NOMO-1 treated with dmso at 0.1 percent for 144 hours (cell line): ENCODE results near the gene UROD.
"Not testable (repeated sequence)": the region's sequence is repeated elsewhere in the genome, so short reads cannot be mapped to it uniquely, and the experiment has no call there.

Experiments used
- DNase-seq: peaks from one replicate; lab custom pipeline; 2025; ENCODE audit not compliant: unreplicated experiment; lab: John Stamatoyannopoulos, UW

UROD gene

GRCh38 chr1:45011837-45012638, at the start of gene UROD:
UROD (plus strand) TSS chr1:45012254; CDS start chr1:45012266, 12 bp downstream.
- DNase-seq = peak; percentile 91

- no peak for DNase-seq
Observed at GRCh38 chr1:44962729-44963128, 49.3 kb upstream of the UROD start.

- DNase-seq = no peak
Observed at GRCh38 chr1:44964396-44964795, 47.7 kb upstream of the UROD start.

DNA sequence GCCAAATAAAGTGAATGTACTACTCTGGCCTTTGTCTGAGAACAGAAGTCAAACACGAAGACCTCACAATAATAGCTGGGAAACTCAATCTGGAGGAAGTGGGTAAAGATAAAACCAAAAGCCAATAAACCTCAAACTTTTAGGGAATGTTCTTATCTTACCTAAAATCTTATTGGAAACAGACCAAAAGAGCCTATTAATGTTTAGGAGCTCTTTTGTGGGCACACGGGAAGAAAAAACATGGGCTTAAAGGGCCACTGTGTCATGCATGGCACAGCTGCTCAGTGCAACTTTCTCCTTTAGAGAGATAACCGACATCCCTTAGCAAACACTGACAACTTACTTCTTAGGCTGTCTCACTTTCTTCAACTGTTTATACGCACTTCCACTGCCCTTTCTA, 41.7 kb upstream of the UROD start:
- no peak for DNase-seq

GRCh38 chr1:44973645-44974044, 38.4 kb upstream of the UROD start:
- peak; percentile 30 for DNase-seq

DNA sequence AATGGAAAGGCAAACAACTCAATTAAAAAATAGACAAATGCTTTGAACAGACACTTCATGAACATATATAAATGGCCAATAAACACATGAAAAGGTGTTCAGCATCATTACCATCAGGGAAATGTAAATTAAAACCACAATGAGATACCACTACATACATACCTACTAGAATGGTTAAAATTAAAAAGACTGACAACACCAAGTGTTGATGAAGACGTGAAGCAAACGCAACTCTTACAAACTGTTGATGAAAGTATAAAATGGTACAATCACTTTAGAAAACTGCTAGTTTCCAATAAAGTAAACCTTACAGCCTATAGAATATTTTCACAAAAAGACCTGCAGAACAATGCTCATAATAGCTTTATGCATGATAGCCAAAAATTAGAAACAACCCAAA, 35.8 kb upstream of the UROD start:
- DNase-seq = no peak

- not testable (repeated sequence) for DNase-seq
Observed at GRCh38 chr1:44977372-44977771, 34.7 kb upstream of the UROD start.

- DNase-seq = no peak
Observed at GRCh38 chr1:44985747-44986359, 26.2 kb upstream of the UROD start.

- DNase-seq = no peak
Observed at GRCh38 chr1:44988531-44989156, 23.4 kb upstream of the UROD start.

DNA sequence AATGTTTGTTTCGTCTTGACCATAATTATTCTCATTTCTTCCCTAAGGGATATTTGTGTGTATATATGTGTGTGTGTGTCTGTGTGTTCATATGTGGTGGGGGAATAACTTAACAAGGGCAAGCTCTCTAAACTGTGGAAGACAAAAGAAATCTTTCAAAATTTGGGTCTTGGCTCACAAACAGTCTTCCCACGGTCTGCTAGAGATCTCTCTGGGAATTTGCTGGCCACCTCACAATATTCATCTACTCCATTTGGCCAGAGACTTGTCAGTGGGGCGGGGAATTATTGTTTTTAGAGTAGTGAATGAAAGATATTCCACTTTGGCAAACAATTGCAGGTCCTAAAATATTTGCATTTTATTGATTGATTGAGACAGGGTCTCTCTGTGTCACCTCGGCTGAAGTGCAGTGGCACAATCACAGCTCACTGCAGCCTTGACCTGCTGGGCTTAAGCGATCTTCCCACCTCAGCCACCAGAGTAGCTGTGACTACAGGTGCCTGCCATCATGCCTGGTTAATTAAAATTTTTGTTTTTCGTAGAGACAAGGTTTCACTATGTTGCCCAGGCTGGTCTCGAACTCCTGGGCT, 17.6 kb upstream of the UROD start:
- no peak for DNase-seq

DNA sequence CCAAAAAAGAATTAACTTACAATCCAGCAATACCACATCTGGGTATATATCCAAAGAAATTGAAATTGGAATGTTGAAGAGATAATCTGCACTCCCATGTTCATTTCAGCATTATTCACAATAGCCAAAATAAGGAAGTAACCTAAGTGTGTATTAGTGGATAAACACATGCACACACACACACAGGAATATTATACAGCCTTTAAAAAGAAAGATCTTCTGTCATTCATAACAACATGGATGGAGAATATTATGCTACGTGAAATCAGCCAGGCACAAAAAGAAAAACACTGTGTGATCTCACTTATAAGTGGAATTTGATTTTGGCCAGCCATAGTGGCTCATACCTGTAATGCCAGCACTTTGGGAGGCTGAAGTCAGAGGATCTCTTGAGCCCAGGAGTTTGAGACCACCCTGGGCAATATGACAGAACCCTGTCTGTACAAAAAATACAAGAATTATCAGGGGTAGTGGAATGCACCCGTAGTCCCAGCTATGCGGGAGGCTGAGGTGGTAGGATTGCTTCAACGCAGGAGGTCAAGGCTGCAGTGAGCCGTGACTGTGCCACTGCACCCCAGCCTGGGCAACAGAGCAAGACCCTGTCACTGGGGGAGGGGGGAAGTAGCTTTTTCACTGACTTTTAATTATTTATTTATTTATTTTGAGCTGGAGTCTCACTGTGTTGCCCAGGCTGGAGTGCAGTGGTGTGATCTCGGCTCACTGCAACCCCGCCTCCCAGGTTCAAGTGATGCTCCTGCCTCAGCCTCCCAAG, 16.4 kb upstream of the UROD start:
- no peak for DNase-seq

DNA sequence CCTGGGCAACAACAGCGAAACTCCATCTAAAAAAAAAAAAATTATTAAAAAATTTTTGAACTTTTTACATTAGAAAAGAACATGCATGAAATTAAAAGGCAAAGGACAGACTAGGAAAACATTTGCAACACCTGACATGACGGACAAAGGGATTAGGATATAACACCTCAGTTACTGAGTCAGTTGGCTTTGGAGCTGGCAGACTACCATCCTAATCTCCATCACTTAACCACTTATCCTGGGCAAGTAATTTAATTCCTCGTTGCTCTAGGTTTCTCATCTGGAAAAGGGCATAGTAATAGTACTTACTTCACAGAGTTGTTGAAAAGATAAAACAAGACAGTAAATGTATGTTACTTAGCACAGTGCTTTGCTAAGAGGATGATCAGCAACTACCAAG, 12.8 kb upstream of the UROD start:
- no peak for DNase-seq

DNA sequence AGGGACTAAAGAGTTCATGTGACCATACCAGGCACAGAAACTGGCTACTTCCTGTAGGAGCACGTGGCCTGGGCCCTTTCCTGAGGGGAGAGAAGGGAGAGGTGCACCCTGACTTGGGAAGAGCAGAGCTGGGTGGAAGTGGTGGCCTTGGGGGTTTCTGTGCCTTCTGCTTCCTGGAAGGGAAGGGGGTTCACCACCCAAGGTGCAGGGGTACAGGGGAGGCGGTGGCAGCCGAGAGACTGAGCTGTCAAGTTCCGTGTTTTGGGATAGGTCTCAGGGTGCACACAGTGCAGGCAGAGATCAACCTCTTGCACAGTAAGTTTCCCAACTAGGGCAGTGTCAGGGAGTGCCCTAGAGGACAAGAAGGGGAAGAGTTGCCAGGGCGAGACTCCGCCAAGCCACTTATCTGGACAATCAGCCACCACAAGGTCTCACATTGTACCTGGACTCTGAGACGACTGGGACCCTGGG, 11.0 kb upstream of the UROD start:
- no peak for DNase-seq

GRCh38 chr1:45001576-45001975, 10.5 kb upstream of the UROD start:
- not testable (repeated sequence) for DNase-seq

DNA sequence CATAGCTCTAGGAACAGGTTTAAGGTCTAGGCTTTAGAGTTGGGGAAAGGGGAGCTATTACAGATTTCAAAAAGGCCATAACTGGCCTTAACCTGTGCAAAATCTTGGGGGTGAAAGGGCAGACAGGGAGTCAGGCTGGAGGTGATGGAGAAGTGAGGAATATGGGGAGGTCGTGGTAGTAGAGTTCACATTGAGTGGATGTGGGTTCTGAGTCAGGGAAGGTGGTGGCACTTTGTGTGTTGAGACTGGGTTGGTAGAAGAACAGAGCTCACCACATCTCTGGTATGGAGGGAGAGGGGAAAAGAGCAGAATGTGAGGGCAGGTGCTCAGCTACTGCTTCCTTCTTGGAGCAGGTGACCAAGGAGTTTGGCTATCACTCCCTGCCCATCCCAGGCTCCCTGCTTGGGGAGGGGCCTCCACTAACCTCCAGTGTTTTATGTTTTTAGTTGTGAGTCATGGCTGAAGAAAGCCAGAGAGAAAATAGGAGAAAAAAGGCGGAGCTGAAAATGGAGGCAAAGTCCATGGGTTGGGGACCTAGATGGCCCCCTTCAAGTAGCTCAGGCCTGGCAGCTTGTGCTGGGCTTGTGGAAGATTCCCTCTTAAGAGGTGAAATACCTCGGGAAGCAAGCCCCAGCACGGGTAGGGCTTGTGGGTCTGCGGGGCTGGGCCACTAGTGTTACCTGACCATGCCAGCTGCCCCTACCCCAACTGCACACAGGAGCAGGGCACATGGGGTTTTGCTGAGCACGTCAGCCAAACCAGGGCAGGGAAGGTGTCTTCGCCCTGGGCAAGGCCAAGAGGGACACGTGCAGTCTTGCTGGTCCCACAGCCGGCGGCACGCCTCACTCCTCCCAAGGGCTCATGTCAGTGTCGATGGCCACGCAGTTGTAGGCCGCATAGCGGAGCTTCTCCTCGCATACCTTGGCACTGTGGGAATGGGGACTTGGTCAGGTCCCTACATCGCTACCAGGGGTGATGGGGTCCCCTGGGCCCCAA, 9.1 kb upstream of the UROD start:
- DNase-seq = no peak

GRCh38 chr1:45003741-45004140, 8.3 kb upstream of the UROD start:
- no peak for DNase-seq

DNA sequence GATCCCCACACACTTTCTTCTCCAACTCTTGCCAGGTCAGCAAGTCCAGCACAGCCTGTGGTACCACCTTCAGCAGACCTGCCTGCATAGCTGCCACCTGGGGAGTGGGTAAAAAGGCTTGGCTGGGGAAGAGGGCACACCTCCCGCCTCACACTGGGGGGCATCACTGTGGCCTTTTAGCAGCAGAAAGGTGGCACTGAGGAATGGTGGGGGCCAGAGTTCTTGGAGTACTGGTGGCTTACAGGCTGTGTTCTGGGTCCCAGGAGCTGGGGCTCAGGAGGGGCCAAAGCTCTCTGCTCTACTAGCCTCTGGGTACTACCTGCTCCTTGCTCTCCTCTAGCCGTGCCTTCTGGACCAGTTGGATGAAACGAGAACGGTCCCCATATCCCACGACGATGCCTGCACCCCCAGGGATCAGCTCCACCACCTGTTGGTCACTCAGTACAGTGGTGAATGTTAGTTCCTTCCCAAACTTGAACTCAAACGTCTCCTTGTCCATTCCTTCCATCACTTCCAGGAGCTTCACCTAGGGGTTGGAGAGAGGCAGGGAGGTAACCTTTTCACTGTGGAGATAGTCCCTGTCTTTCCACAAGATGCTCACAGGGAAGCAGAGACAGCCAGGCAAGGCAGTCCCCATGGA, 7.7 kb upstream of the UROD start:
- no peak for DNase-seq

DNA sequence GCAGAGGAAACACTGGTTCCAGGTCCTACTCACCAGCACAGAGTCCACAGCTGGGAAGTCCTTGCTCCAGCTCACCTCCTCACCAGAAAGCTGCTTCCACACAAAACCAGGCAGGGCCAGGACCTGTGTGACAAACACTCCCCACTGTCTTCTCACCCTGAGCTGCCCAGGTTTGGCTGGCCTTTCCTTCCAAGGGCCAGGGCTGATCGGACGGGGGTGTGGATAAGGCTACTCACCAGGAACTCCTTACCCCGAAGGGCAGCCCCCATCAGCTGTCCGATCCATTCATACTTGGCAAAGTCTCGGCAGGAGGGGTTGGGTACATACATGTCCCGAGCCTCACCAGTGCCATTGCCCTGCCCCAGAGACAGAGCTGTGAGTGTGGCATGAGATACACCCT, 6.3 kb upstream of the UROD start:
- no peak for DNase-seq

DNA sequence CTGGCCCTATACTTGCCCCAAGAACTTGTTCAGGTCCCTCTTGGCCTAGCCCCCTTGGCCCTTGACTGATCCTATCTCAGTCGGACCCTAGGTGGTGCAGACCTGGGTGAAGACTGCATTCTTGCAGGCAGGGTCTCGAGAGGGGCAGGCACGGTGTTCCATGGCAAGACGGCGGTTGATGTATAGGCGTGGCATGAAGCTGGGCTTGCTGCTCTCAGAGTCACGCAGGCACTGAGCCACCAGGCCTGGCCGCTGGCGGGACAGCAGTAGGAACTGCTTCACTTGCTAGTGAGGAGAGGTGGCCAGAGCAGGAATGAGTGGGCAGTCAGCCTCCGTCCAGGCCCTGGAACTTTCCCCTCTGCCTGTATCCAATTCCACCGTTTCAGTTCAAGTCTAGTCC, 4.7 kb upstream of the UROD start:
- DNase-seq = no peak
